ENCODE measurements around the gene RPP25.
A peak's percentile ranks its signal among the peaks of the same experiment; 100 is the strongest.

DNA sequence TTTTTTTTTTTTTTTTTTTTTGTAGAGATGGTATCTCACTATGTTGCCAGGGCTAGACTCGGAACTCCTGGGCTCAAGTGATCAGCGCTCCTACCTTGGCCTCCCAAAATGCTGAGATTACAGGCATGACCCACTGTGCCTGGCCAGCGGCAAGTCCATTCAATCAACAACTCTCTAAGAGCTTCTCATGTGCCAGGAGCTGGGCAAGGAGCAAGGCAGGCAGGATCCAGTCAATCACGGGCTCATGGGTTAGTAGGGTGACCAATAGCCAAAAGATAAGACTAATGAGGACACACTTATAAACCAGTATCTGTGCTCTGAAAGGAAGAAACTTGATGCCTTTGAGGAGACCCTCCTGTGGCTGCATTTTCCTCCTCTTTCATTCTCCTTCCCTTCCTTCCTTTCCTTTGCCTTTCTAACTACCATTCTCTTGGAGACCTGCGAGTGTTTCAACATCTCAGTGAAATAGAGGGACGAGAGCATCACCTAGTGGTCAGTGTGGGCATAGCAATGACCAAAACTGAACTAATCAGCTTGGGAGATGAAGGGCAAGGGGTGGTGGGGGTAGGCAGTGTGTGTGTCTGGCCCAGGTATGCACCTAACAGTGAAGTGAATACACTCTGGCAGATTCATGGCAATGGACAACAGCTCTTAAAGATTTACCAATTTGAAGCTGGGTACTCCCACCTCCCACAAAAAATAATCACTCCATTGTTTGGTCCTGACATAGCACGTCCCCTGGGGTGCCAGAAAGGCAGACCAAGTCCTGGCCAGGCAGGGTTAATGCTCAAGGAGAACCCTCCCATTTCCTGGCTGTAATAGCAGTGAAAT is 6.3 kb downstream of the RPP25 start:
- TF ChIP-seq POLR2AphosphoS5 (IDR thresholded peaks at IDR 0.05), result no peak
- no peak for TF ChIP-seq EP300 (IDR thresholded peaks at IDR 0.05)
- TF ChIP-seq, protein P1, sequence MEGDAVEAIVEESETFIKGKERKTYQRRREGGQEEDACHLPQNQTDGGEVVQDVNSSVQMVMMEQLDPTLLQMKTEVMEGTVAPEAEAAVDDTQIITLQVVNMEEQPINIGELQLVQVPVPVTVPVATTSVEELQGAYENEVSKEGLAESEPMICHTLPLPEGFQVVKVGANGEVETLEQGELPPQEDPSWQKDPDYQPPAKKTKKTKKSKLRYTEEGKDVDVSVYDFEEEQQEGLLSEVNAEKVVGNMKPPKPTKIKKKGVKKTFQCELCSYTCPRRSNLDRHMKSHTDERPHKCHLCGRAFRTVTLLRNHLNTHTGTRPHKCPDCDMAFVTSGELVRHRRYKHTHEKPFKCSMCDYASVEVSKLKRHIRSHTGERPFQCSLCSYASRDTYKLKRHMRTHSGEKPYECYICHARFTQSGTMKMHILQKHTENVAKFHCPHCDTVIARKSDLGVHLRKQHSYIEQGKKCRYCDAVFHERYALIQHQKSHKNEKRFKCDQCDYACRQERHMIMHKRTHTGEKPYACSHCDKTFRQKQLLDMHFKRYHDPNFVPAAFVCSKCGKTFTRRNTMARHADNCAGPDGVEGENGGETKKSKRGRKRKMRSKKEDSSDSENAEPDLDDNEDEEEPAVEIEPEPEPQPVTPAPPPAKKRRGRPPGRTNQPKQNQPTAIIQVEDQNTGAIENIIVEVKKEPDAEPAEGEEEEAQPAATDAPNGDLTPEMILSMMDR (IDR thresholded peaks at IDR 0.05), result peak; percentile 99 to 100 (median 99)
